HFF-Myc (cell line): ENCODE results near the gene TPM1.

Experiments
- DNase-seq: peaks from one replicate; pipeline ENCODE4 v3.0.0-alpha.2; 2011; ENCODE audit warnings: low read depth; ENCODE audit errors: extremely low read depth
- H3K4me3 ChIP-seq: replicated peaks from 2 replicates; pipeline ENCODE4 v1.5.1; 2011; ENCODE audit warnings: low read depth, mild to moderate bottlenecking, control low read depth, low read length
- CTCF ChIP-seq: IDR thresholded peaks from 2 replicates; pipeline ENCODE4 v1.5.1; 2012; ENCODE audit warnings: mild to moderate bottlenecking, low read depth, low read length, control low read depth; ENCODE audit errors: missing control alignments

TPM1 gene

GRCh38 chr15:63077952-63078351 is 35.4 kb downstream of the TPM1 start:
- DNase-seq: no peak
- no peak for TF ChIP-seq CTCF
- H3K4me3 ChIP-seq: no peak overlapping the region

DNA sequence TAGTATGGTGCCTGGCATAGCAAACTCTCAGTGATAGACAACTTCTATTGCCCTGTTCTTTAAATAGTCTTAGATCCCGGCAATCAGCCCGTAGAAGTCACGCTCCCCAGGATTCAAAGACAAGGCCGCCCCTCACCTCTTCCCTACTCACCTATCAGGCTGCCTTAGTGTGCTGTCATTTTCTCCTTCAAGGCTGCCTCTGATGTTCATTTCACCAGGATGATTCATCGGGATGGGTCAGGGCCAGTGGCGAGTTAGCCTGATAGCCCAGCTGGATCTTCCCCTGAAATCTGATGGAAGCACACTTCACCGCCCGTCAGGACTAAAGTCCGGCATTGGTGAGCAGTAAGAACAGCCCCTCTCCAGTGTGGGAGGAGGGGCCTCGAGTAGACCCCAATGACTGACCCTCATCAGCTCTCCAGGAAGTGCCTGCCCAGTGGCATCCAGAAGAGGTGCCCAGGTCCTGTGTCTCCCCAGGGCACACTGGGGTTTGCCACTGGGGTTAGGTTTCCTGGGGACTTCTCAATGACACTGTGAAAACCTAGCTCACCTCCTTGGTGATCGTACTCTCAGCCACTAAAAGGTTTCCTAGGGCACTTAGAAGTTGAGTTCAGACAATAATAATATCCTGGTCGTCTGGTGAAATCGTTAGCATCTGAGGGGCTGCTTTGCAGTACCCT is 37.5 kb downstream of the TPM1 start:
- no peak for TF ChIP-seq CTCF
- no peak for DNase-seq
- no peak overlapping the region for H3K4me3 ChIP-seq

DNA sequence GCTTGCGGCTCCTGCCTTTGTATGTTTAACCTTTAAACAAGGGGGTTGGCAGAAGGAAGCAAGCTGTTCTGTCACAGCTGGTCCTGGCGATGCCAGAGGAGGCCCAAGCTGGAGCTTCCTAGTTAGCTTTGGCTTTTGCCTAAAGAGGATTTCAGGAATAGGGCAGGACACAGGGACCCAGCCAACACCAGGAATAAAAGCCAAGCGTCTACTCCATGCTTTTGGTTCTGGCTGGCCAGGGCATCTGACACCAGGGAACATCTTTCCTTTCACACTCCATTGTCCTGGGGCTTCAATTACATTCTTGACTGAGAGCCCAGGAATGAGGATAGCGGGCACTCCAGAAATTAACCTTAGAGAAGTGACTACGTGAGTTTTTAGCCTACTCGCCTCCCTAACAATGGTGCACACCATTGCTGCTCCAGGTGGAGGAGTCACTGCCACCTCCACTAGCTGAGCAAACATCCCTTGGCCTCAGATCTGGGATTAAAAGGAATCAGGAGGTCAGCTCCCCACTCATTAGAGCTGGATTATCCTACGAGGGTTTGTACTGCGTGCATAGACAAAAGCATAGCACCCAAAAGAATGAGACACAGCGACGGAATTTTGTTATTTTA is 38.2 kb downstream of the TPM1 start:
- no peak for DNase-seq
- H3K4me3 ChIP-seq: no peak overlapping the region
- no peak for TF ChIP-seq CTCF

- TF ChIP-seq CTCF: no peak
- no peak overlapping the region for H3K4me3 ChIP-seq
- no peak for DNase-seq
Observed at GRCh38 chr15:63082366-63082765, 39.8 kb downstream of the TPM1 start.

- TF ChIP-seq CTCF: no peak
- no peak overlapping the region for H3K4me3 ChIP-seq
- DNase-seq: no peak
Observed at GRCh38 chr15:63083044-63083443, 40.5 kb downstream of the TPM1 start.

DNA sequence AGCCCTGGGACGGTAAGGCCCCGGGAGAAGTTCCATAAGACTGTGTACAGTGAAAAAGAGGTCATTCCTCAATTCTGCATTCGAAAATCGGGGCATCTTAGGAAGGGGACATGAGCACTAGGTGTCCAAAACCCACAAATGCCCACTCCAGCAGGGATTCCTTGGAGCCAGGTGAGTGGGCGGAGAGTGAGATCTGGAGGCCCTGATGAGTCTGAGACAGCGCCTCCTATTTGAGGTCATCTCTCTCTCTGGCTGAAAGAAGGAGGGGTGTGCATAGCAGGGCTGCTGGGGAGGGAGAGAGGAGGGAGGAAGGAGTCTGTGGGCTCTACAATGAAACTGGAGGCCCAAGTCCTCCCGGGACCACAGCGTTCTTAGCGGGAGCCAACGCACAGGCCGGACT is 41.0 kb downstream of the TPM1 start:
- TF ChIP-seq CTCF: no peak
- DNase-seq: no peak
- H3K4me3 ChIP-seq: no peak overlapping the region
